Activated naive CD4-positive, alpha-beta T cell treated with anti-CD3 and anti-CD28 coated beads for 36 hours (primary cell): ENCODE data around the gene SEMA4A. TPM values are rescaled to one million over a fixed set of nuclear protein-coding genes. Genes with fewer than 3 reads are reported as not detected.
"Not testable (repeated sequence)": the region's sequence is repeated elsewhere in the genome, so short reads cannot be mapped to it uniquely, and the experiment has no call there.

ENCODE experiments used
- CTCF ChIA-PET: fragments of 350-600 bp; sonication (Branson Sonifier 250); formaldehyde crosslinking; loops from one replicate; lab custom pipeline; 2021; ENCODE audit warnings: antibody characterized with exemption; lab: Charles Lee
- DNase-seq: peaks from one replicate; pipeline ENCODE4 v3.0.0-alpha.2; 2020
- H3K27ac Mint-ChIP-seq: one replicate; pipeline ENCODE4 v1.8.0; 2021; ENCODE audit warnings: mild to moderate bottlenecking, mixed read lengths
- H3K27me3 Mint-ChIP-seq: one replicate; pipeline ENCODE4 v1.8.0; 2021; ENCODE audit warnings: low read depth, mixed read lengths
- H3K36me3 Mint-ChIP-seq: one replicate; pipeline ENCODE4 v1.8.0; 2021; ENCODE audit warnings: low read depth, mixed read lengths
- H3K4me1 Mint-ChIP-seq: one replicate; pipeline ENCODE4 v1.8.0; 2021; ENCODE audit warnings: low read depth, mixed read lengths
- H3K4me3 Mint-ChIP-seq: one replicate; pipeline ENCODE4 v1.8.0; 2021; ENCODE audit warnings: mild to moderate bottlenecking, moderate library complexity, mixed read lengths
- H3K9me3 Mint-ChIP-seq: one replicate; pipeline ENCODE4 v1.8.0; 2021; ENCODE audit warnings: mixed read lengths
- intact Hi-C: fragments of 100-400 bp; cut with micrococcal nuclease; formaldehyde crosslinking; loops from one replicate; pipeline ENCODE4 v1.15.1; 2023
- total RNA-seq, 2 experiments: library from RNA; stranded (reverse); gene quantifications; one replicate each; pipeline ENCODE4 v1.2.3, GENCODE V29; 2021

SEMA4A gene
- total RNA-seq, 2 experiments from 2014 or later, result 17.4 to 17.5 TPM

- DNase-seq, result no peak
- H3K27ac Mint-ChIP-seq, result no peak overlapping the region
- H3K27me3 Mint-ChIP-seq, result peaks cover 20% of the 10 kb centered on the region
- H3K4me3 Mint-ChIP-seq, result no peak overlapping the region
- H3K4me1 Mint-ChIP-seq, result peaks cover 31% of the 10 kb centered on the region
- peaks cover 3% of the 10 kb centered on the region for H3K36me3 Mint-ChIP-seq
- CTCF ChIA-PET, result interaction anchor here (0.7 to 6.3 kb wide), 4 partner anchors 9 to 16 kb away, joined by 3 to 48 read pairs (median 19); no protein-coding TSS in a partner anchor
- intact Hi-C loops, result no loop called here
- no peaks in the 10 kb centered on the region for H3K9me3 Mint-ChIP-seq
Observed at GRCh38 chr1:156113282-156113950, 40.0 kb upstream of the SEMA4A start.

GRCh38 chr1:156114101-156114918 lies 39.1 kb upstream of the SEMA4A start, which contains the start of gene LMNA:
Gene LMNA, plus strand, starts transcription at chr1:156114711. Its CDS starts 208 bp downstream, at chr1:156114919.
- H3K27me3 Mint-ChIP-seq, result peaks cover 22% of the 10 kb centered on the region

GRCh38 chr1:156114919-156115513 lies 38.4 kb upstream of the SEMA4A start:
- Mint-ChIP-seq H3K9me3 (no peaks in the 10 kb centered on the region), H3K4me3 (peak overlapping the region; percentile 86), H3K27ac (peak overlapping the region; percentile 24), H3K36me3 (peaks cover 3% of the 10 kb centered on the region), H3K27me3 (peaks cover 22% of the 10 kb centered on the region), H3K4me1 (peaks cover 34% of the 10 kb centered on the region)
- CTCF ChIA-PET, result interaction anchor here (1.0 to 6.3 kb wide), 5 partner anchors 10 to 110 kb away, joined by 3 to 48 read pairs (median 10); no protein-coding TSS in a partner anchor
- DNase-seq, result peak; percentile 42
- intact Hi-C loops, result loop anchor here (1.0 to 2.0 kb wide), 5 partner anchors 8 to 390 kb away; no protein-coding TSS in a partner anchor

More at GRCh38 chr1:156114101-156114918, 39.1 kb upstream of the SEMA4A start, which contains the start of gene LMNA:
- Mint-ChIP-seq H3K9me3 (no peaks in the 10 kb centered on the region), H3K4me3 (peak within 1 kb of the TSS; percentile 86), H3K36me3 (peaks cover 3% of the 10 kb centered on the region), H3K27ac (peak within 1 kb of the TSS; percentile 50), H3K4me1 (peaks cover 32% of the 10 kb centered on the region)
- intact Hi-C loops, result loop anchor here (1.0 to 2.0 kb wide), 5 partner anchors 8 to 390 kb away; no protein-coding TSS in a partner anchor
- CTCF ChIA-PET, result interaction anchor here (1.0 to 6.3 kb wide), 5 partner anchors 10 to 111 kb away, joined by 3 to 48 read pairs (median 10); no protein-coding TSS in a partner anchor
- peak; percentile 91 for DNase-seq

- Mint-ChIP-seq H3K36me3 (peaks cover 3% of the 10 kb centered on the region), H3K4me1 (peaks cover 39% of the 10 kb centered on the region), H3K4me3 (peak overlapping the region; percentile 86), H3K9me3 (no peaks in the 10 kb centered on the region), H3K27me3 (peaks cover 24% of the 10 kb centered on the region), H3K27ac (peak overlapping the region; percentile 24)
- CTCF ChIA-PET, result interaction anchor here (1.0 to 6.3 kb wide), 5 partner anchors 11 to 109 kb away, joined by 3 to 48 read pairs (median 10); no protein-coding TSS in a partner anchor
- intact Hi-C loops, result loop anchor here (2.0 kb wide), 1 partner anchor 389 kb away; no protein-coding TSS in a partner anchor
- DNase-seq, result no peak
Observed at GRCh38 chr1:156115514-156116374, 37.6 kb upstream of the SEMA4A start.

GRCh38 chr1:156116731-156117130 lies 36.7 kb upstream of the SEMA4A start:
- CTCF ChIA-PET, result interaction anchor here (6.3 kb wide), 1 partner anchor 12 kb away, joined by 48 read pairs; no protein-coding TSS in a partner anchor
- intact Hi-C loops, H3K27ac Mint-ChIP-seq, H3K9me3 Mint-ChIP-seq, DNase-seq, H3K36me3 Mint-ChIP-seq: not testable (repeated sequence)
- Mint-ChIP-seq H3K4me3 (peak overlapping the region; percentile 86), H3K27me3 (peaks cover 24% of the 10 kb centered on the region), H3K4me1 (peaks cover 39% of the 10 kb centered on the region)

GRCh38 chr1:156117414-156118176 lies 35.8 kb upstream of the SEMA4A start:
- H3K9me3 Mint-ChIP-seq, result no peaks in the 10 kb centered on the region
- no peak overlapping the region for H3K4me3 Mint-ChIP-seq
- peaks cover 19% of the 10 kb centered on the region for H3K27me3 Mint-ChIP-seq
- CTCF ChIA-PET, result interaction anchor here (0.6 to 3.6 kb wide), 4 partner anchors 8 to 51 kb away, joined by 3 to 20 read pairs (median 6); no protein-coding TSS in a partner anchor
- peaks cover 3% of the 10 kb centered on the region for H3K36me3 Mint-ChIP-seq
- H3K27ac Mint-ChIP-seq, result no peak overlapping the region
- intact Hi-C loops, result no loop called here
- DNase-seq, result no peak
- peaks cover 39% of the 10 kb centered on the region for H3K4me1 Mint-ChIP-seq

GRCh38 chr1:156118177-156118868 lies 35.1 kb upstream of the SEMA4A start:
- Mint-ChIP-seq H3K4me3 (no peak overlapping the region), H3K9me3 (no peaks in the 10 kb centered on the region), H3K27ac (no peak overlapping the region), H3K27me3 (peaks cover 17% of the 10 kb centered on the region), H3K4me1 (peaks cover 44% of the 10 kb centered on the region), H3K36me3 (peaks cover 3% of the 10 kb centered on the region)
- intact Hi-C loops, result no loop called here
- CTCF ChIA-PET, result interaction anchor here (0.7 to 3.6 kb wide), 3 partner anchors 12 to 47 kb away, joined by 3 to 20 read pairs (median 8); no protein-coding TSS in a partner anchor
- DNase-seq, result no peak

GRCh38 chr1:156119503-156120209 lies 33.7 kb upstream of the SEMA4A start:
- no peak for DNase-seq
- no peak overlapping the region for H3K4me3 Mint-ChIP-seq
- peaks cover 3% of the 10 kb centered on the region for H3K36me3 Mint-ChIP-seq
- peaks cover 46% of the 10 kb centered on the region for H3K4me1 Mint-ChIP-seq
- H3K9me3 Mint-ChIP-seq, result no peaks in the 10 kb centered on the region
- intact Hi-C loops, result no loop called here
- peaks cover 15% of the 10 kb centered on the region for H3K27me3 Mint-ChIP-seq
- CTCF ChIA-PET, result interaction anchor here (0.7 to 3.6 kb wide), 6 partner anchors 9 to 29 kb away, joined by 3 to 20 read pairs (median 8); no protein-coding TSS in a partner anchor
- no peak overlapping the region for H3K27ac Mint-ChIP-seq

GRCh38 chr1:156120318-156120717 lies 33.1 kb upstream of the SEMA4A start:
- Mint-ChIP-seq H3K27ac (no peak overlapping the region), H3K27me3 (peaks cover 14% of the 10 kb centered on the region), H3K4me3 (no peak overlapping the region), H3K36me3 (peaks cover 3% of the 10 kb centered on the region), H3K9me3 (no peaks in the 10 kb centered on the region), H3K4me1 (peaks cover 47% of the 10 kb centered on the region)
- CTCF ChIA-PET, result interaction anchor here (0.8 to 3.6 kb wide), 6 partner anchors 10 to 29 kb away, joined by 3 to 20 read pairs (median 5); no protein-coding TSS in a partner anchor
- intact Hi-C loops, result no loop called here
- DNase-seq, result no peak
